Coronary artery (tissue), 2 donors: ENCODE data around the gene ARHGAP30.

ENCODE experiments used
- DNase-seq: peaks from one replicate; pipeline ENCODE4 v3.0.0-alpha.2; 2017; ENCODE audit warnings: low spot score
- H3K27ac ChIP-seq, 2 donors: fragments of 200-600 bp; sonication (generic); one replicate each; pipeline ENCODE4 v1.5.1; 2016 to 2019
- H3K4me3 ChIP-seq: fragments of 200-600 bp; sonication (generic); 2 replicates; pipeline ENCODE4 v1.5.1; 2016; ENCODE audit warnings: mild to moderate bottlenecking, moderate library complexity
- TF ChIP-seq, protein P1 (sequence below): fragments of 200-600 bp; sonication (generic); IDR thresholded peaks from one replicate; pipeline ENCODE4 v1.5.1; 2019; ENCODE audit warnings: antibody characterized with exemption

The ARHGAP30 gene

GRCh38 chr1:161054805-161055204, 14.9 kb downstream of the ARHGAP30 start:
- Histone ChIP-seq H3K27ac (no peak overlapping the region), H3K4me3 (no peak overlapping the region)
- TF ChIP-seq, protein P1, sequence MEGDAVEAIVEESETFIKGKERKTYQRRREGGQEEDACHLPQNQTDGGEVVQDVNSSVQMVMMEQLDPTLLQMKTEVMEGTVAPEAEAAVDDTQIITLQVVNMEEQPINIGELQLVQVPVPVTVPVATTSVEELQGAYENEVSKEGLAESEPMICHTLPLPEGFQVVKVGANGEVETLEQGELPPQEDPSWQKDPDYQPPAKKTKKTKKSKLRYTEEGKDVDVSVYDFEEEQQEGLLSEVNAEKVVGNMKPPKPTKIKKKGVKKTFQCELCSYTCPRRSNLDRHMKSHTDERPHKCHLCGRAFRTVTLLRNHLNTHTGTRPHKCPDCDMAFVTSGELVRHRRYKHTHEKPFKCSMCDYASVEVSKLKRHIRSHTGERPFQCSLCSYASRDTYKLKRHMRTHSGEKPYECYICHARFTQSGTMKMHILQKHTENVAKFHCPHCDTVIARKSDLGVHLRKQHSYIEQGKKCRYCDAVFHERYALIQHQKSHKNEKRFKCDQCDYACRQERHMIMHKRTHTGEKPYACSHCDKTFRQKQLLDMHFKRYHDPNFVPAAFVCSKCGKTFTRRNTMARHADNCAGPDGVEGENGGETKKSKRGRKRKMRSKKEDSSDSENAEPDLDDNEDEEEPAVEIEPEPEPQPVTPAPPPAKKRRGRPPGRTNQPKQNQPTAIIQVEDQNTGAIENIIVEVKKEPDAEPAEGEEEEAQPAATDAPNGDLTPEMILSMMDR = no peak
- DNase-seq = no peak

DNA sequence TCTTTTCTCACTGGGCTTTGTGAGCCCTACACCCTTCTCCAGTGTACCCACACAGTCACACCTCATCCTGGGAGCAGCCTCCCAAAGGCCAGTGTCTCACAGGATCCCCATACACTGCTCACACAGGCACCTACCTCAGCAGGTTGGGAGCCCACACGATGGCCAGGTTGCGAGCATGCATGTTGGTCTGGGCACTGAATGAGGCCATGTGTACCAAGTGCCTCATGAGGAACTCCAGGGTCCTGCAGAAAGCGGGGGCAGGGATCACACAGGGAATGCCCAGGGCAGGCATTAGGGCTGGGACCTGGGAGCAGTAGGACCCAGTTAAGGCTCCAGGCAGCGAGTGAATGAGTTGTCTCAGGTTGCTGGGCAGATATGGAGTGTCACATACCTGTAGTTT, 15.5 kb downstream of the ARHGAP30 start:
- no peak overlapping the region for H3K27ac ChIP-seq
- DNase-seq = no peak
- TF ChIP-seq, protein P1 = no peak
- H3K4me3 ChIP-seq = no peak overlapping the region

DNA sequence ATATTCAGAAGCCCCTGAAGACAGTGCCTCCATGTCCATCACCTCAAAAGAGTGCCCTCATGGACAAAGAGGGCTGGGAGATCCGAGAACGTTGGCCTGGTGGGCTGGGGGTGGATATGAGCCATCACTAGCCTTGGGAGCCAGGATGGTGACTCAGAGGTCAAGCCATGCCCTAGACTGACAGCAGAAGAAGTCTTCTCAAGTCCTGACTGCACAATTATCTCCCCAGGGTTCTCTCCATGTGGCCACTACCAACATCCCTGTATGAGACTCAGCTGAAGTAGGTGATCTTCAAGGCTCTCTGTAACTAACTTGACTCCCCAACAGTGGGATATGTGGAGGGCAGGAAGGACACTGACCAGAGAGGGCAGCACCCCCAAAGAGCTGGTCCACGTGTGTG, 16.8 kb downstream of the ARHGAP30 start:
- TF ChIP-seq, protein P1 = no peak
- DNase-seq = no peak
- no peak overlapping the region for H3K27ac ChIP-seq
- no peak overlapping the region for H3K4me3 ChIP-seq

DNA sequence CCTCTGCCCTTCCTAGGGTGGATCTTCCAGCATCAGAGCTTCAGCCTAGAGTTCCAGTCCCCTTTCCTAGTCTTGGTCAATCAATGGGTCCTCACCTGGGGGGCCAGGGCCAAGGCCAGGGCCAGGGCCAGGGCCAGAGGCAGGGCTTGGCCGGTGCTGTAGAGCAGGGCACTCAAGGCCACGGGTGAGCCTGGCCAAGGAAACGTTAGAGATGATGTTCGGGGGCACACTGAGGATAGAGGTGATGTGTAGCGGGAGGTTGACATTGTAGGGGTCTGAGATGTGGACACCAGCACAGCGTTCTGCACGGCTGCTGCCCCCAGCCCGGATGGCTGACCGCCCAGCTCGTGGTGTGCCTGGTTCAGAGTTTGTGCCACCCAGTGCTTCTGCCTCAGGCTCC, 18.5 kb downstream of the ARHGAP30 start:
- TF ChIP-seq, protein P1 = no peak
- no peak for DNase-seq
- Histone ChIP-seq H3K27ac (no peak overlapping the region), H3K4me3 (no peak overlapping the region)

- no peak for DNase-seq
- no peak overlapping the region for H3K4me3 ChIP-seq
- TF ChIP-seq, protein P1 = no peak
- H3K27ac ChIP-seq = no peak overlapping the region
Measured at GRCh38 chr1:161048949-161049722, 20.6 kb downstream of the ARHGAP30 start.

- H3K27ac ChIP-seq = peak overlapping the region in 1 of 2 donors; percentile 26
- DNase-seq = no peak
- TF ChIP-seq, protein P1 = no peak
- no peak overlapping the region for H3K4me3 ChIP-seq
Measured at GRCh38 chr1:161047436-161048420, 22.0 kb downstream of the ARHGAP30 start.
